Measurements from ENCODE around the gene FAM168A.

DNA sequence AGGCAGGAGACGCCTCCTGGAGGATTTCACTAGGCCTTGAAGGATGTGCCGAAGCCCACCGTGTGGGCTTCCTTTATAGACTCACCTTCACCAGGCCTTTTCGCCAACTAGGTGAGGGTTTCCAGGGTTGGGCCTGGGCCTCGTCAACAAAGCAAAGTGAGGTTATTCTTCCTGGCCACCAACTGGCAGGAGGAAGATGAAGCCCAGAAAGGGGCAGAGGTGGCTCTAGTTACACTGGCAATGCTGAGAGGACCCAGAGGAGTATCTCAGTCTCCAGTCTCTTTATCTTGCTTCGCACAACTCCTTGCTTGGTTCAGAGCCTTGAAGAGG is 222.1 kb downstream of the FAM168A start:
- TF ChIP-seq CTCF (IDR thresholded peaks at IDR 0.05), result no peak; the same call in 1 of the 2 replicates
- TF ChIP-seq, protein P1, sequence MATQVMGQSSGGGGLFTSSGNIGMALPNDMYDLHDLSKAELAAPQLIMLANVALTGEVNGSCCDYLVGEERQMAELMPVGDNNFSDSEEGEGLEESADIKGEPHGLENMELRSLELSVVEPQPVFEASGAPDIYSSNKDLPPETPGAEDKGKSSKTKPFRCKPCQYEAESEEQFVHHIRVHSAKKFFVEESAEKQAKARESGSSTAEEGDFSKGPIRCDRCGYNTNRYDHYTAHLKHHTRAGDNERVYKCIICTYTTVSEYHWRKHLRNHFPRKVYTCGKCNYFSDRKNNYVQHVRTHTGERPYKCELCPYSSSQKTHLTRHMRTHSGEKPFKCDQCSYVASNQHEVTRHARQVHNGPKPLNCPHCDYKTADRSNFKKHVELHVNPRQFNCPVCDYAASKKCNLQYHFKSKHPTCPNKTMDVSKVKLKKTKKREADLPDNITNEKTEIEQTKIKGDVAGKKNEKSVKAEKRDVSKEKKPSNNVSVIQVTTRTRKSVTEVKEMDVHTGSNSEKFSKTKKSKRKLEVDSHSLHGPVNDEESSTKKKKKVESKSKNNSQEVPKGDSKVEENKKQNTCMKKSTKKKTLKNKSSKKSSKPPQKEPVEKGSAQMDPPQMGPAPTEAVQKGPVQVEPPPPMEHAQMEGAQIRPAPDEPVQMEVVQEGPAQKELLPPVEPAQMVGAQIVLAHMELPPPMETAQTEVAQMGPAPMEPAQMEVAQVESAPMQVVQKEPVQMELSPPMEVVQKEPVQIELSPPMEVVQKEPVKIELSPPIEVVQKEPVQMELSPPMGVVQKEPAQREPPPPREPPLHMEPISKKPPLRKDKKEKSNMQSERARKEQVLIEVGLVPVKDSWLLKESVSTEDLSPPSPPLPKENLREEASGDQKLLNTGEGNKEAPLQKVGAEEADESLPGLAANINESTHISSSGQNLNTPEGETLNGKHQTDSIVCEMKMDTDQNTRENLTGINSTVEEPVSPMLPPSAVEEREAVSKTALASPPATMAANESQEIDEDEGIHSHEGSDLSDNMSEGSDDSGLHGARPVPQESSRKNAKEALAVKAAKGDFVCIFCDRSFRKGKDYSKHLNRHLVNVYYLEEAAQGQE (IDR thresholded peaks at IDR 0.05; ENCODE audit: insufficient read depth in 1 of 2, low read depth in 2 of 2, low read length in 1 of 2), result no peak
- no peak for TF ChIP-seq SIN3A (IDR thresholded peaks at IDR 0.05; ENCODE audit: borderline replicate concordance, insufficient read depth, low read depth, low read length)
